ENCODE measurements around the gene MSX2. TPM values are rescaled to one million over a fixed set of nuclear protein-coding genes. Genes with fewer than 3 reads are reported as not detected.

MSX2 gene
- total RNA-seq, 1 donor from 2014 or later, result not detected

- intact Hi-C loops (cut with micrococcal nuclease), result loop anchor here (5.0 kb wide), 2 partner anchors 40 to 1490 kb away; no protein-coding TSS in a partner anchor
- peaks cover 87% of the 10 kb centered on the region for H3K27me3 Mint-ChIP-seq (ENCODE audit: low read depth)
- DNase-seq (ENCODE audit: low spot score), result no peak
- no peaks in the 10 kb centered on the region for H3K36me3 Mint-ChIP-seq (ENCODE audit: low read depth)
- H3K27ac Mint-ChIP-seq, result no peak overlapping the region
- H3K9me3 Mint-ChIP-seq, result no peaks in the 10 kb centered on the region
- H3K4me1 Mint-ChIP-seq (ENCODE audit: low read depth), result peaks cover 3% of the 10 kb centered on the region
- no peak overlapping the region for H3K4me3 Mint-ChIP-seq (ENCODE audit: low read depth)
Measured at GRCh38 chr5:174732036-174733020, 7.9 kb downstream of the MSX2 start.

- Mint-ChIP-seq H3K4me1 (ENCODE audit: low read depth) (peaks cover 3% of the 10 kb centered on the region), H3K27ac (no peak overlapping the region), H3K4me3 (ENCODE audit: low read depth) (no peak overlapping the region), H3K36me3 (ENCODE audit: low read depth) (no peaks in the 10 kb centered on the region), H3K9me3 (no peaks in the 10 kb centered on the region), H3K27me3 (ENCODE audit: low read depth) (peaks cover 81% of the 10 kb centered on the region)
- DNase-seq (ENCODE audit: low spot score), result no peak
- intact Hi-C loops (cut with micrococcal nuclease), result loop anchor here (5.0 kb wide), 2 partner anchors 41 to 1491 kb away; no protein-coding TSS in a partner anchor
Measured at GRCh38 chr5:174733091-174733690, 8.8 kb downstream of the MSX2 start.

GRCh38 chr5:174733836-174734235 is 9.5 kb downstream of the MSX2 start:
- Mint-ChIP-seq H3K4me1 (ENCODE audit: low read depth) (peaks cover 3% of the 10 kb centered on the region), H3K4me3 (ENCODE audit: low read depth) (no peak overlapping the region), H3K27ac (no peak overlapping the region), H3K9me3 (no peaks in the 10 kb centered on the region), H3K27me3 (ENCODE audit: low read depth) (peaks cover 77% of the 10 kb centered on the region), H3K36me3 (ENCODE audit: low read depth) (no peaks in the 10 kb centered on the region)
- DNase-seq (ENCODE audit: low spot score), result no peak
- intact Hi-C loops (cut with micrococcal nuclease), result loop anchor here (5.0 kb wide), 2 partner anchors 42 to 1492 kb away; no protein-coding TSS in a partner anchor

GRCh38 chr5:174734571-174735497 is 10.5 kb downstream of the MSX2 start:
- no peak for DNase-seq (ENCODE audit: low spot score)
- peaks cover 70% of the 10 kb centered on the region for H3K27me3 Mint-ChIP-seq (ENCODE audit: low read depth)
- no peak overlapping the region for H3K4me3 Mint-ChIP-seq (ENCODE audit: low read depth)
- no peaks in the 10 kb centered on the region for H3K9me3 Mint-ChIP-seq
- no peak overlapping the region for H3K27ac Mint-ChIP-seq
- peaks cover 3% of the 10 kb centered on the region for H3K4me1 Mint-ChIP-seq (ENCODE audit: low read depth)
- intact Hi-C loops (cut with micrococcal nuclease), result loop anchor here (5.0 kb wide), 2 partner anchors 43 to 1493 kb away; no protein-coding TSS in a partner anchor
- no peaks in the 10 kb centered on the region for H3K36me3 Mint-ChIP-seq (ENCODE audit: low read depth)

- Mint-ChIP-seq H3K27me3 (ENCODE audit: low read depth) (peaks cover 64% of the 10 kb centered on the region), H3K4me1 (ENCODE audit: low read depth) (peaks cover 3% of the 10 kb centered on the region), H3K9me3 (no peaks in the 10 kb centered on the region), H3K36me3 (ENCODE audit: low read depth) (no peaks in the 10 kb centered on the region), H3K27ac (no peak overlapping the region), H3K4me3 (ENCODE audit: low read depth) (no peak overlapping the region)
- no peak for DNase-seq (ENCODE audit: low spot score)
- intact Hi-C loops (cut with micrococcal nuclease), result no loop called here
Measured at GRCh38 chr5:174735498-174736330, 11.3 kb downstream of the MSX2 start.

- Mint-ChIP-seq H3K9me3 (no peaks in the 10 kb centered on the region), H3K4me3 (ENCODE audit: low read depth) (no peak overlapping the region), H3K27ac (no peak overlapping the region), H3K4me1 (ENCODE audit: low read depth) (peaks cover 3% of the 10 kb centered on the region), H3K27me3 (ENCODE audit: low read depth) (peaks cover 58% of the 10 kb centered on the region), H3K36me3 (ENCODE audit: low read depth) (no peaks in the 10 kb centered on the region)
- intact Hi-C loops (cut with micrococcal nuclease), result no loop called here
- DNase-seq (ENCODE audit: low spot score), result no peak
Measured at GRCh38 chr5:174736331-174736721, 11.9 kb downstream of the MSX2 start.

- no peak for DNase-seq (ENCODE audit: low spot score)
- no peak overlapping the region for H3K27ac Mint-ChIP-seq
- no peak overlapping the region for H3K4me3 Mint-ChIP-seq (ENCODE audit: low read depth)
- H3K9me3 Mint-ChIP-seq, result peaks cover 3% of the 10 kb centered on the region
- intact Hi-C loops (cut with micrococcal nuclease), result no loop called here
- peaks cover 3% of the 10 kb centered on the region for H3K4me1 Mint-ChIP-seq (ENCODE audit: low read depth)
- no peaks in the 10 kb centered on the region for H3K36me3 Mint-ChIP-seq (ENCODE audit: low read depth)
- peaks cover 53% of the 10 kb centered on the region for H3K27me3 Mint-ChIP-seq (ENCODE audit: low read depth)
Measured at GRCh38 chr5:174736777-174737176, 12.4 kb downstream of the MSX2 start.

GRCh38 chr5:174737330-174737729 is 12.9 kb downstream of the MSX2 start:
- no peak overlapping the region for H3K27ac Mint-ChIP-seq
- DNase-seq (ENCODE audit: low spot score), result no peak
- intact Hi-C loops (cut with micrococcal nuclease), result no loop called here
- H3K27me3 Mint-ChIP-seq (ENCODE audit: low read depth), result peaks cover 50% of the 10 kb centered on the region
- H3K4me3 Mint-ChIP-seq (ENCODE audit: low read depth), result no peak overlapping the region
- no peaks in the 10 kb centered on the region for H3K36me3 Mint-ChIP-seq (ENCODE audit: low read depth)
- H3K9me3 Mint-ChIP-seq, result peaks cover 3% of the 10 kb centered on the region
- H3K4me1 Mint-ChIP-seq (ENCODE audit: low read depth), result peaks cover 3% of the 10 kb centered on the region

GRCh38 chr5:174741352-174741751 is 17.0 kb downstream of the MSX2 start:
- Mint-ChIP-seq H3K4me3 (ENCODE audit: low read depth) (no peak overlapping the region), H3K27me3 (ENCODE audit: low read depth) (peaks cover 12% of the 10 kb centered on the region), H3K36me3 (ENCODE audit: low read depth) (peaks cover 3% of the 10 kb centered on the region), H3K27ac (no peak overlapping the region), H3K4me1 (ENCODE audit: low read depth) (no peaks in the 10 kb centered on the region), H3K9me3 (peaks cover 12% of the 10 kb centered on the region)
- no peak for DNase-seq (ENCODE audit: low spot score)
- intact Hi-C loops (cut with micrococcal nuclease), result no loop called here

- Mint-ChIP-seq H3K4me3 (ENCODE audit: low read depth) (no peak overlapping the region), H3K27ac (no peak overlapping the region), H3K36me3 (ENCODE audit: low read depth) (peaks cover 3% of the 10 kb centered on the region), H3K27me3 (ENCODE audit: low read depth) (peaks cover 11% of the 10 kb centered on the region), H3K4me1 (ENCODE audit: low read depth) (no peaks in the 10 kb centered on the region), H3K9me3 (peaks cover 12% of the 10 kb centered on the region)
- DNase-seq (ENCODE audit: low spot score), result no peak
- intact Hi-C loops (cut with micrococcal nuclease), result no loop called here
Measured at GRCh38 chr5:174744896-174745295, 20.5 kb downstream of the MSX2 start.

GRCh38 chr5:174745590-174746103 is 21.3 kb downstream of the MSX2 start:
- H3K9me3 Mint-ChIP-seq, result peaks cover 12% of the 10 kb centered on the region
- H3K36me3 Mint-ChIP-seq (ENCODE audit: low read depth), result peaks cover 3% of the 10 kb centered on the region
- H3K27ac Mint-ChIP-seq, result no peak overlapping the region
- intact Hi-C loops (cut with micrococcal nuclease), result no loop called here
- H3K4me1 Mint-ChIP-seq (ENCODE audit: low read depth), result no peaks in the 10 kb centered on the region
- no peak for DNase-seq (ENCODE audit: low spot score)
- peaks cover 19% of the 10 kb centered on the region for H3K27me3 Mint-ChIP-seq (ENCODE audit: low read depth)
- H3K4me3 Mint-ChIP-seq (ENCODE audit: low read depth), result no peak overlapping the region
